ENCODE data around the gene FZD4. TPM values are rescaled to one million over a fixed set of nuclear protein-coding genes. Genes with fewer than 3 reads are reported as not detected.
"Not testable (repeated sequence)": the region's sequence is repeated elsewhere in the genome, so short reads cannot be mapped to it uniquely, and the experiment has no call there.

FZD4 gene
- total and polyA plus RNA-seq, 2 experiments from 2014 or later = 7.7 to 18.9 TPM

DNA sequence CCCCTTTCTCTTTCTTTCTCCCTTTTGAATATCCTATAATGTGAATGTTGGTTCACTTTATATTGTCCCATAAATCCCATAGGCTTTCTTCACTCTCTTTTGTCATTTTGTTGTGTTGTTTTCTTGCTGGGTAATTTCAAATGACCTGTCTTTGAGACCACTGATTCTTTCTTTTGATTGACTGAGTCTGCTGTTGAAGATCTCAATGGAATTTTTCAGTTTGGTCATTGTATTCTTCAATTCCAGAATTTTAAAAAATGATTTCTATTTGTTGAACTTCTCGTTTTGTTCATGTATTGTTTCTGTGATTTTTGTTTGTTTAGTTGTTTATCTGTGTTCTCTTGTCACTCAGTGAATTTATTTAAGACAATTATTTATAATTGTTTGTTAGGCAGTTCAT is 17.5 kb upstream of the FZD4 start:
- Histone ChIP-seq H2AFZ (no peak overlapping the region), H3K27ac (no peak overlapping the region), H3K79me2 (no peaks in the 10 kb centered on the region), H4K20me1 (ENCODE audit: insufficient read depth, poor library complexity, severe bottlenecking) (no peaks in the 10 kb centered on the region), H3K36me3 (replicated peaks; ENCODE audit: insufficient read depth, low read depth) (no peaks in the 10 kb centered on the region), H3K27me3 (no peaks in the 10 kb centered on the region), H3K4me3 (no peak overlapping the region), H3K4me2 (no peak overlapping the region), H3K4me1 (ENCODE audit: insufficient read depth) (no peaks in the 10 kb centered on the region), H3K9me3 (ENCODE audit: low read depth) (no peaks in the 10 kb centered on the region), H3K9me2 (replicated peaks; ENCODE audit: insufficient read depth) (no peaks in the 10 kb centered on the region)
- TF ChIP-seq EZH2phosphoT487 (IDR thresholded peaks at IDR 0.05; ENCODE audit: low read depth, severe bottlenecking, unreplicated experiment) (no peak), EZH2 (IDR thresholded peaks at IDR 0.05; ENCODE audit: borderline replicate concordance) (no peak), CTCF (IDR thresholded peaks at IDR 0.05; ENCODE audit: poor library complexity) (no peak)
- 100% methylated on average over 1 of the region's 1 CpG for WGBS (ENCODE audit: low lambda C conversion rate, missing lambda C conversion rate)
- DNase-seq (ENCODE audit: low spot score) = no peak

DNA sequence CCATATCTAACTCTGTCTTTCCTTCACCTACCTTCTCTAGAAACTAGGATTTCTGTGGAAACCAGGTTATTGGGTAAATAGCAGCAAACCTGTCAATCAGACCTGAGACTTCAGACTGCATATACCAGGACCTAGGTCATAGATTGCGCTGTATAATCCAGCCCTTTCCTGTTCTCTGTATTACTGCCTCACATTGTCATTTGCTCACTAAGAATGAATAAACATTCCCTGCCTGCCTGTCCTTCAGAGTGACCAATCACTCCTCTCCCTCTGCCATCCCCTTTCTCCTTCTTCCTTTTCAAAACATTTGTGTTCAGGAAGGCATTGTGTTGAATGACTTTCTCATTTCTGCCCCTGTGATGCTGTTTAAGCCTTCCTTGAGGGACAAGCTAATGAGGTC is 14.1 kb upstream of the FZD4 start:
- 78% methylated on average over 1 of the region's 1 CpG for WGBS (ENCODE audit: low lambda C conversion rate, missing lambda C conversion rate)
- Histone ChIP-seq H3K9me3 (ENCODE audit: low read depth) (no peaks in the 10 kb centered on the region), H3K4me1 (ENCODE audit: insufficient read depth) (no peaks in the 10 kb centered on the region), H3K79me2 (no peaks in the 10 kb centered on the region), H3K9me2 (replicated peaks; ENCODE audit: insufficient read depth) (no peaks in the 10 kb centered on the region), H3K4me3 (no peak overlapping the region), H3K36me3 (replicated peaks; ENCODE audit: insufficient read depth, low read depth) (no peaks in the 10 kb centered on the region), H4K20me1 (ENCODE audit: insufficient read depth, poor library complexity, severe bottlenecking) (no peaks in the 10 kb centered on the region), H2AFZ (no peak overlapping the region), H3K27ac (no peak overlapping the region), H3K4me2 (no peak overlapping the region), H3K27me3 (no peaks in the 10 kb centered on the region)
- TF ChIP-seq CTCF (IDR thresholded peaks at IDR 0.05; ENCODE audit: poor library complexity) (no peak), EZH2phosphoT487 (IDR thresholded peaks at IDR 0.05; ENCODE audit: low read depth, severe bottlenecking, unreplicated experiment) (no peak), EZH2 (IDR thresholded peaks at IDR 0.05; ENCODE audit: borderline replicate concordance) (no peak)
- DNase-seq (ENCODE audit: low spot score) = no peak

DNA sequence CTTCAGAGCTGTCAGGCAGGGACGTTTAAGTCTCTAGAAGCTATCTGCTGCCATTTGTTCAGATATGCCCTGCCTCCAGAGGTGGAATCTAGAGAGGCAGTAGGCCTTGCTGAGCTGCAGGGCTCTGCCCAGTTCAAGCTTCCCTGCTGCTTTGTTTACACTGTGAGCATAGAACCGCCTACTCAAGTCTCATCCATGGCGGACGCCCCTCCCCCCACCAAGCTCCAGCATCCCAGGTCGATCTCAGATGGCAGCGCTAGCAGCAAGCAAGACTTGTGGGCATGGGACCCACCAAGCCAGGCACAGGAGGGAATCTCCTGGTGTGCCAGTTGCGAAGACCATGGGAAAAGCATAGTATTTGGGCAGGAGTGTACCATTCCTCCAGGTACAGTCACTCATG is 12.4 kb upstream of the FZD4 start:
- not testable (repeated sequence) for H3K27me3 ChIP-seq; H3K4me1 ChIP-seq (ENCODE audit: insufficient read depth); H3K36me3 ChIP-seq (replicated peaks; ENCODE audit: insufficient read depth, low read depth); DNase-seq (ENCODE audit: low spot score); H3K27ac ChIP-seq; H3K9me3 ChIP-seq (ENCODE audit: low read depth); H3K4me2 ChIP-seq; H3K4me3 ChIP-seq; H3K9me2 ChIP-seq (replicated peaks; ENCODE audit: insufficient read depth); H3K79me2 ChIP-seq; H2AFZ ChIP-seq; H4K20me1 ChIP-seq (ENCODE audit: insufficient read depth, poor library complexity, severe bottlenecking)
- WGBS (ENCODE audit: low lambda C conversion rate, missing lambda C conversion rate) = 91% methylated on average over 7 of the region's 7 CpGs

DNA sequence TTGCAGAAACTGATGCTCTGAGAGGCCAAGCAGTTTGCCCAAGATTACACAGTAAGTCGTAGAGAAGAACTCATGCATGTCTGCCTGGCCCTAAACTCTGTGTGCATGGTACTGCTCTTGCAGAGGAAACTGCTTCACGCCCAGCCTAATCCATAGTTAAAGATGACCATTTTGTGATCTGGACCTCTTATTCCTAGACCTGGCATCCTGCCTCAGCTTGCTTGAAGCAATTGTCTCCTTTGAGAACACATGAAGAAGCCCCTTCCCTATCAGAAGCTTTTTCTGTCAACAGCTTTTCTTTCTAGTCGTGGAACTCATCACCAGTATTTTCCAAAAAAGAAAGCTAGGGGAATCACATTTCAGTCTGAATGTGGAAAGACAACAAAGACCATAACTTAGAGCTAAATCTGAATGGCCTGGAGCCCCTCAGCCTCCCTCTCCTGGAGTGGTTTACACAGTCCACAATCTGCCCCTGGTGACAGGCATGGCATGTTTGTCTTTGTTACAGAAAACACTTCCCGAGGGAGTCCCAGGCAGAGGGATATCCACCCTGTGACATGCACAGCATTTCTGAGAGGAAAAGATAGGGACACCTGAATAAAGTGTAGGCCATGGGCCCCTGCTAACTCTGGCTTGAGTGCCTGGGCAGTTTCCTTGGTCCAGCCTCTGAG is 2.9 kb upstream of the FZD4 start:
- Histone ChIP-seq H3K27ac (peak overlapping the region; percentile 33), H2AFZ (no peak overlapping the region), H3K9me3 (ENCODE audit: low read depth) (no peaks in the 10 kb centered on the region), H3K9me2 (replicated peaks; ENCODE audit: insufficient read depth) (no peaks in the 10 kb centered on the region), H3K36me3 (replicated peaks; ENCODE audit: insufficient read depth, low read depth) (no peaks in the 10 kb centered on the region), H3K79me2 (peaks cover 15% of the 10 kb centered on the region), H4K20me1 (ENCODE audit: insufficient read depth, poor library complexity, severe bottlenecking) (peaks cover 5% of the 10 kb centered on the region), H3K4me2 (no peak overlapping the region), H3K4me1 (ENCODE audit: insufficient read depth) (peaks cover 20% of the 10 kb centered on the region), H3K4me3 (no peak overlapping the region), H3K27me3 (no peaks in the 10 kb centered on the region)
- TF ChIP-seq CTCF (IDR thresholded peaks at IDR 0.05; ENCODE audit: poor library complexity) (no peak), EZH2 (IDR thresholded peaks at IDR 0.05; ENCODE audit: borderline replicate concordance) (no peak), EZH2phosphoT487 (IDR thresholded peaks at IDR 0.05; ENCODE audit: low read depth, severe bottlenecking, unreplicated experiment) (no peak)
- WGBS (ENCODE audit: low lambda C conversion rate, missing lambda C conversion rate) = 49% methylated on average over 4 of the region's 4 CpGs
- DNase-seq (ENCODE audit: low spot score) = no peak
